Smooth muscle cell (in vitro differentiated cells): ENCODE data around the gene GALNT17. TPM values are rescaled to one million over a fixed set of nuclear protein-coding genes. Genes with fewer than 3 reads are reported as not detected.

Experiments
- DNase-seq: peaks from one replicate; lab custom pipeline; 2025; ENCODE audit not compliant: unreplicated experiment; lab: John Stamatoyannopoulos, UW
- H2AFZ ChIP-seq: fragments of 200-600 bp; sonication (generic); 2 replicates; pipeline ENCODE4 v1.6.0; 2016; ENCODE audit warnings: antibody characterized with exemption, low read depth, mild to moderate bottlenecking
- H3F3A ChIP-seq: fragments of 200-600 bp; sonication (generic); 2 replicates; pipeline ENCODE4 v1.6.0; 2017; ENCODE audit warnings: antibody characterized with exemption, low read depth
- H3K27ac ChIP-seq: fragments of 200-600 bp; sonication (generic); 2 replicates; pipeline ENCODE4 v1.5.1; 2016; ENCODE audit warnings: low read depth, mild to moderate bottlenecking
- H3K27me3 ChIP-seq: fragments of 200-600 bp; sonication (generic); 2 replicates; pipeline ENCODE4 v1.6.1; 2016; ENCODE audit warnings: low read depth, mild to moderate bottlenecking
- H3K36me3 ChIP-seq: fragments of 200-600 bp; sonication (generic); 2 replicates; pipeline ENCODE4 v1.5.1; 2016; ENCODE audit warnings: low read depth
- H3K4me1 ChIP-seq: fragments of 200-600 bp; sonication (generic); 2 replicates; pipeline ENCODE4 v1.5.1; 2016; ENCODE audit warnings: low read depth
- H3K4me2 ChIP-seq: fragments of 200-600 bp; sonication (generic); 2 replicates; pipeline ENCODE4 v1.6.0; 2016; ENCODE audit warnings: mild to moderate bottlenecking
- H3K4me3 ChIP-seq: fragments of 200-600 bp; sonication (generic); 2 replicates; pipeline ENCODE4 v1.5.1; 2016; ENCODE audit warnings: mild to moderate bottlenecking
- H3K79me2 ChIP-seq: fragments of 200-600 bp; sonication (generic); 2 replicates; pipeline ENCODE4 v1.6.0; 2016; ENCODE audit warnings: low read depth, mild to moderate bottlenecking
- H3K9ac ChIP-seq: fragments of 200-600 bp; sonication (generic); 2 replicates; pipeline ENCODE4 v1.6.0; 2016; ENCODE audit warnings: low read depth
- H3K9me3 ChIP-seq: fragments of 200-600 bp; sonication (generic); replicated peaks from 2 replicates; pipeline ENCODE4 v1.5.1; 2016; ENCODE audit warnings: low read depth
- H4K20me1 ChIP-seq: fragments of 200-600 bp; sonication (generic); 2 replicates; pipeline ENCODE4 v1.6.0; 2016; ENCODE audit warnings: low read depth
- WGBS: methylation state at CpG from one replicate; pipeline ENCODE4 v1.1.7; 2016; ENCODE audit warnings: low lambda C conversion rate; 5-methylcytosine and 5-hydroxymethylcytosine counted together
- polyA plus RNA-seq: library from polyadenylated mRNA; unstranded; fragments of >200 nt; fragmentation: Nextera tagmentation; extraction: Ambion mirVana; gene quantifications from 2 replicates; pipeline ENCODE4 v1.2.1, GENCODE V29; 2016
- total RNA-seq: library from RNA; depleted of rRNA; stranded (reverse); fragments of >200 nt; gene quantifications from 2 replicates; pipeline ENCODE4 v1.2.3, GENCODE V29; 2014
- TF ChIP-seq, protein P1 (sequence below): fragments of 200-600 bp; sonication (generic); IDR thresholded peaks from 2 replicates; pipeline ENCODE4 v1.5.1; 2017; ENCODE audit warnings: borderline replicate concordance, mild to moderate bottlenecking, antibody characterized with exemption; ENCODE audit not compliant: insufficient read depth, poor library complexity, severe bottlenecking

GALNT17 gene
- total and polyA plus RNA-seq, 2 experiments from 2014 or later: 0.38 to 0.45 TPM

DNA sequence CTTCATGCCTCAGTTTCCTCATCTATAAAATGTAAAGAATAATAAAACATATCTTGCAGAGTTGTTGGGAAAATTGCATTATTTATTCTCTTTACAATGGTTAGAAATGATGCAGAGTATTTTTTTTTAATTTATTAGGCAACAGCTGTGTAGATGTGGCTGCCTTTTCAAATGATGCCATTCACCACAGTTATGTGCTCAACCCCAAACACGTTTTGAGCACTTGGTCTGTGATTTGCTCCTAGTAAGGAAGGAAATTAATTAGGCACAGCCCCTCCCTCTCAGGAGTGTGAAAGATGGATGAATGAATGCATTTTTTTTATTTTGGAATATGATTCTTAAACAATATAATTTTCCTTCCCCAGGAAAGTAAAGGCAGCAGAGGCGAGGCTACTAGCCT is 575.1 kb downstream of the GALNT17 start:
- TF ChIP-seq, protein P1, sequence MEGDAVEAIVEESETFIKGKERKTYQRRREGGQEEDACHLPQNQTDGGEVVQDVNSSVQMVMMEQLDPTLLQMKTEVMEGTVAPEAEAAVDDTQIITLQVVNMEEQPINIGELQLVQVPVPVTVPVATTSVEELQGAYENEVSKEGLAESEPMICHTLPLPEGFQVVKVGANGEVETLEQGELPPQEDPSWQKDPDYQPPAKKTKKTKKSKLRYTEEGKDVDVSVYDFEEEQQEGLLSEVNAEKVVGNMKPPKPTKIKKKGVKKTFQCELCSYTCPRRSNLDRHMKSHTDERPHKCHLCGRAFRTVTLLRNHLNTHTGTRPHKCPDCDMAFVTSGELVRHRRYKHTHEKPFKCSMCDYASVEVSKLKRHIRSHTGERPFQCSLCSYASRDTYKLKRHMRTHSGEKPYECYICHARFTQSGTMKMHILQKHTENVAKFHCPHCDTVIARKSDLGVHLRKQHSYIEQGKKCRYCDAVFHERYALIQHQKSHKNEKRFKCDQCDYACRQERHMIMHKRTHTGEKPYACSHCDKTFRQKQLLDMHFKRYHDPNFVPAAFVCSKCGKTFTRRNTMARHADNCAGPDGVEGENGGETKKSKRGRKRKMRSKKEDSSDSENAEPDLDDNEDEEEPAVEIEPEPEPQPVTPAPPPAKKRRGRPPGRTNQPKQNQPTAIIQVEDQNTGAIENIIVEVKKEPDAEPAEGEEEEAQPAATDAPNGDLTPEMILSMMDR: no peak
- no peak for DNase-seq
- no peaks in the 10 kb centered on the region for H3F3A ChIP-seq
- no peak overlapping the region for H2AFZ ChIP-seq
- no peak overlapping the region for H3K27ac ChIP-seq
- no peak overlapping the region for H3K4me2 ChIP-seq
- H3K27me3 ChIP-seq: peaks cover 9% of the 10 kb centered on the region
- no peak overlapping the region for H3K9ac ChIP-seq
- H4K20me1 ChIP-seq: no peaks in the 10 kb centered on the region
- H3K4me3 ChIP-seq: no peak overlapping the region
- H3K9me3 ChIP-seq: no peaks in the 10 kb centered on the region
- H3K79me2 ChIP-seq: no peaks in the 10 kb centered on the region
- 88% methylated on average over 2 of the region's 2 CpGs for whole genome bisulfite sequencing
- H3K4me1 ChIP-seq: no peaks in the 10 kb centered on the region
- no peaks in the 10 kb centered on the region for H3K36me3 ChIP-seq

DNA sequence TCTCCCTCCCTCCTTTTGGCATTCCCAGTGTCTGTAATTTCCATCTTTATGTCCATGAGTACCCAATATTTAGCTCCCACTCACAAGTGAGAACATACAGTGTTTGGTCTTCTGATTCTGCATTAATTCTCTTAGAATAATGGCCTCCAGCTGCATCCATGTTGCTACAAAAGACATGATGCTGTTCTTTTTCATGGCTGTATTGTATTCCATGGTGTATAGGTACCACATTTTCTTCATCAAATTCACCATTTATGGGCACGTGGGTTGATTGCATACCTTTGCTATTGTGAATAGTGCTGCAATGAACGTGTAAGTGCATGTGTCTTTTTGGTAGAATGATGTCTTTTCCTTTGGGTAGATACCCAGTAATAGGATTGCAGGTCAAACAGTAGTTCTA is 576.8 kb downstream of the GALNT17 start:
- Histone ChIP-seq H3F3A (no peaks in the 10 kb centered on the region), H3K9me3 (no peaks in the 10 kb centered on the region), H3K27ac (no peak overlapping the region), H3K9ac (no peak overlapping the region), H3K4me3 (no peak overlapping the region), H3K36me3 (no peaks in the 10 kb centered on the region), H2AFZ (no peak overlapping the region), H3K4me1 (no peaks in the 10 kb centered on the region), H3K27me3 (peaks cover 14% of the 10 kb centered on the region), H4K20me1 (no peaks in the 10 kb centered on the region), H3K79me2 (no peaks in the 10 kb centered on the region), H3K4me2 (no peak overlapping the region)
- TF ChIP-seq, protein P1: no peak
- DNase-seq: no peak
- WGBS: 86% methylated on average over 2 of the region's 2 CpGs

DNA sequence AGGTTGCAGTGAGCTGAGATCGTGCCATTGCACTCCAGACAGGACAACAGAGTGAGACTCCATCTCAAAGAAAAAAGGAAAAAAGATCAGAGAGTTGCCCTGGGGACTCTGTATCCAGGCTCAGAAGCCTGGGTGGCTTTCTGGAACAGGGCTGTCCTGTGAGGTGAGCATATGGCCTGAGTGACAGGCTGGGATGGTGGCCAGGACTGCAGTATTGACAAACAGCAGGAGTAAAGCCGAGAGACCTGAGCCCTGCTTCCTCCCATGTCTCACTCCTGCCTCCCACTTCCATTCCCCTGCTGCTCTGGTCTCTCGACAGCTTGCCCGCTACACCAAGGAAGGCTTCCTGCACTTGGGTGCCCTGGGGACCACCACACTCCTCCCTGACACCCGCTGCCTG is 578.5 kb downstream of the GALNT17 start:
- DNase-seq: no peak
- H3K27me3 ChIP-seq: peaks cover 14% of the 10 kb centered on the region
- no peaks in the 10 kb centered on the region for H3K4me1 ChIP-seq
- H3K9ac ChIP-seq: no peak overlapping the region
- H4K20me1 ChIP-seq: no peaks in the 10 kb centered on the region
- H2AFZ ChIP-seq: no peak overlapping the region
- H3F3A ChIP-seq: no peaks in the 10 kb centered on the region
- H3K27ac ChIP-seq: no peak overlapping the region
- 87% methylated on average over 5 of the region's 5 CpGs for WGBS
- TF ChIP-seq, protein P1: no peak
- no peaks in the 10 kb centered on the region for H3K79me2 ChIP-seq
- H3K4me3 ChIP-seq: no peak overlapping the region
- no peaks in the 10 kb centered on the region for H3K9me3 ChIP-seq
- H3K4me2 ChIP-seq: no peak overlapping the region
- no peaks in the 10 kb centered on the region for H3K36me3 ChIP-seq

DNA sequence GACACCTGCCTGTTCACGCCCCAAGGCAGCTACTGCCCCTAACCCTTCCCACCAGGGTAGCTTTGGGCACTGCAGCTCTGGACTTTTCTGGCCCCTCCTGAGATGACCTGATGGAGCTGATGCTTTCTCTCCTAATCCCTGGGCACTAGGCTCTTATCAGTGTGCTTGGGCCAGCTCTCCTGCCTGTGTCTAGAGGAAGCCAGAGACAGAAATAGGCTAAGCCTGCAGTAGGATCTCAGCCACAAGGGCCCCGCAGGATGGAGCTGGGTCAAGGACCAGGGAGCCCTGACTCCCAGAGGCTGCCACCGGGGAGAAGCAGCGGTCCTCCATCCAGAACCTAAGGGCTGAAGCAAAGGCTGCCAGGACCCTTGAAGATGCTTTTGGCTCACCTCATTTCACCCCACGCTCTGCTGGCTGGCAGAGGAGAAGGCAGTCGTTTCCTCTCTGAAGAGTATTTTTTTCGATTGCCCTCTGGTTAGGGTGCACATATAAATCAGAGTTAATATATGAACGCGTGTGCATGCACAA is 580.8 kb downstream of the GALNT17 start:
- no peaks in the 10 kb centered on the region for H3K79me2 ChIP-seq
- no peak overlapping the region for H3K4me3 ChIP-seq
- no peaks in the 10 kb centered on the region for H3K36me3 ChIP-seq
- no peak overlapping the region for H3K9ac ChIP-seq
- H3K27ac ChIP-seq: no peak overlapping the region
- TF ChIP-seq, protein P1: no peak
- no peaks in the 10 kb centered on the region for H3K4me1 ChIP-seq
- H3K27me3 ChIP-seq: peaks cover 21% of the 10 kb centered on the region
- no peaks in the 10 kb centered on the region for H4K20me1 ChIP-seq
- H3K9me3 ChIP-seq: no peaks in the 10 kb centered on the region
- WGBS: 92% methylated on average over 9 of the region's 9 CpGs
- H3K4me2 ChIP-seq: no peak overlapping the region
- H3F3A ChIP-seq: no peaks in the 10 kb centered on the region
- H2AFZ ChIP-seq: no peak overlapping the region
- DNase-seq: no peak
